Suprapubic skin (tissue), 4 donors: ENCODE results near the gene BRPF3. TPM values are rescaled to one million over a fixed set of nuclear protein-coding genes. Genes with fewer than 3 reads are reported as not detected.

Experiments
- DNase-seq, 2 donors: peaks; one replicate each; pipeline ENCODE4 v3.0.0-alpha.2; 2019; ENCODE audit warnings: low spot score in 2 of 2
- H3K27ac ChIP-seq: fragments of 200-600 bp; sonication (generic); one replicate; pipeline ENCODE4 v1.5.1; 2019
- H3K27me3 ChIP-seq: fragments of 200-600 bp; sonication (generic); one replicate; pipeline ENCODE4 v1.5.1; 2019
- H3K36me3 ChIP-seq: fragments of 200-600 bp; sonication (generic); one replicate; pipeline ENCODE4 v1.5.1; 2019
- H3K4me1 ChIP-seq: fragments of 200-600 bp; sonication (generic); one replicate; pipeline ENCODE4 v1.5.1; 2019
- H3K4me3 ChIP-seq: fragments of 200-600 bp; sonication (generic); one replicate; pipeline ENCODE4 v1.5.1; 2019; ENCODE audit warnings: mild to moderate bottlenecking
- H3K9me3 ChIP-seq: fragments of 200-600 bp; sonication (generic); one replicate; pipeline ENCODE4 v1.5.1; 2019
- CTCF ChIP-seq, 2 donors: fragments of 200-600 bp in 1 of 2; fragments of 450-650 bp in 1 of 2; sonication (generic) in 1 of 2; IDR thresholded peaks; one replicate each; pipeline ENCODE4 v1.5.1; 2016 to 2019; ENCODE audit warnings: antibody characterized with exemption in 2 of 2, mild to moderate bottlenecking in 1 of 2, moderate library complexity in 1 of 2
- EP300 ChIP-seq: sonication (generic); formaldehyde crosslinking; IDR thresholded peaks from one replicate; pipeline ENCODE4 v1.6.1; 2017; ENCODE audit warnings: antibody characterized with exemption
- POLR2A ChIP-seq, 2 donors: fragments of 450-650 bp; IDR thresholded peaks; one replicate each; pipeline ENCODE4 v1.6.1; 2017; ENCODE audit warnings: antibody characterized with exemption in 2 of 2, mild to moderate bottlenecking in 2 of 2, moderate library complexity in 2 of 2
- POLR2AphosphoS5 ChIP-seq, 3 donors: sonication (generic); formaldehyde crosslinking; IDR thresholded peaks; one replicate each; pipeline ENCODE4 v1.6.1; 2017; ENCODE audit warnings: antibody characterized with exemption in 3 of 3
- WGBS: methylation state at CpG from one replicate; pipeline ENCODE4 v1.1.5; 2018; 5-methylcytosine and 5-hydroxymethylcytosine counted together
- total RNA-seq, 4 donors: library from RNA; depleted of rRNA; stranded (reverse); fragments of >200 nt; gene quantifications; one replicate each; pipeline ENCODE4 v1.1.0, GENCODE V29; 2016

Gene BRPF3
- total RNA-seq, 4 donors from 2014 or later: 19.3 to 28.5 (median 20.5) TPM

GRCh38 chr6:36177166-36177565, 19.4 kb upstream of the BRPF3 start:
- Histone ChIP-seq H3K4me1 (no peaks in the 10 kb centered on the region), H3K4me3 (no peak overlapping the region), H3K36me3 (no peaks in the 10 kb centered on the region), H3K27ac (no peak overlapping the region), H3K9me3 (peaks cover 8% of the 10 kb centered on the region), H3K27me3 (no peaks in the 10 kb centered on the region)
- TF ChIP-seq POLR2A (IDR thresholded peaks at IDR 0.05) (no peak), POLR2AphosphoS5 (IDR thresholded peaks at IDR 0.05) (no peak), EP300 (no peak), CTCF (IDR thresholded peaks at IDR 0.05) (no peak)
- no peak for DNase-seq

GRCh38 chr6:36178544-36178943, 18.0 kb upstream of the BRPF3 start:
- peaks cover 8% of the 10 kb centered on the region for H3K9me3 ChIP-seq
- DNase-seq: no peak
- no peak overlapping the region for H3K27ac ChIP-seq
- no peak overlapping the region for H3K4me3 ChIP-seq
- H3K36me3 ChIP-seq: no peaks in the 10 kb centered on the region
- H3K27me3 ChIP-seq: no peaks in the 10 kb centered on the region
- no peaks in the 10 kb centered on the region for H3K4me1 ChIP-seq
- TF ChIP-seq CTCF (IDR thresholded peaks at IDR 0.05) (no peak), POLR2A (IDR thresholded peaks at IDR 0.05) (no peak), EP300 (no peak), POLR2AphosphoS5 (IDR thresholded peaks at IDR 0.05) (no peak)

GRCh38 chr6:36180126-36180525, 16.4 kb upstream of the BRPF3 start:
- Histone ChIP-seq H3K27ac (no peak overlapping the region), H3K36me3 (no peaks in the 10 kb centered on the region), H3K27me3 (no peaks in the 10 kb centered on the region), H3K9me3 (peaks cover 8% of the 10 kb centered on the region), H3K4me1 (no peaks in the 10 kb centered on the region), H3K4me3 (no peak overlapping the region)
- no peak for DNase-seq
- no peak for TF ChIP-seq POLR2AphosphoS5 (IDR thresholded peaks at IDR 0.05)
- TF ChIP-seq CTCF (IDR thresholded peaks at IDR 0.05): no peak
- TF ChIP-seq EP300: no peak
- TF ChIP-seq POLR2A (IDR thresholded peaks at IDR 0.05): no peak
- 96% methylated on average over 1 of the region's 1 CpG for WGBS

GRCh38 chr6:36184311-36184710, 12.2 kb upstream of the BRPF3 start:
- H3K4me1 ChIP-seq: no peaks in the 10 kb centered on the region
- no peak overlapping the region for H3K4me3 ChIP-seq
- no peak overlapping the region for H3K27ac ChIP-seq
- H3K9me3 ChIP-seq: no peaks in the 10 kb centered on the region
- DNase-seq: no peak
- H3K36me3 ChIP-seq: no peaks in the 10 kb centered on the region
- no peak for TF ChIP-seq CTCF (IDR thresholded peaks at IDR 0.05)
- H3K27me3 ChIP-seq: no peaks in the 10 kb centered on the region

GRCh38 chr6:36186199-36186598, 10.3 kb upstream of the BRPF3 start:
- no peaks in the 10 kb centered on the region for H3K9me3 ChIP-seq
- H3K27ac ChIP-seq: no peak overlapping the region
- no peak for DNase-seq
- 82% methylated on average over 2 of the region's 2 CpGs for WGBS
- no peaks in the 10 kb centered on the region for H3K36me3 ChIP-seq
- TF ChIP-seq POLR2A (IDR thresholded peaks at IDR 0.05) (no peak), POLR2AphosphoS5 (IDR thresholded peaks at IDR 0.05) (no peak), EP300 (no peak), CTCF (IDR thresholded peaks at IDR 0.05) (no peak)
- no peaks in the 10 kb centered on the region for H3K4me1 ChIP-seq
- H3K27me3 ChIP-seq: no peaks in the 10 kb centered on the region
- H3K4me3 ChIP-seq: no peak overlapping the region
